Stimulated activated CD4-positive, alpha-beta T cell treated with anti-CD3 and anti-CD28 coated beads, TNF-alpha, amount 100 ng/mL, for 1 hour (primary cell): ENCODE results near the gene OTX2.

Source experiments
- DNase-seq, 3 donors: peaks; one replicate each; pipeline ENCODE4 v3.0.0-alpha.2; 2020; ENCODE audit warnings: low read depth in 3 of 3, low spot score in 1 of 3

OTX2 gene

GRCh38 chr14:56797003-56797568 is 13.2 kb downstream of the OTX2 start:
- no peak for DNase-seq

GRCh38 chr14:56796259-56796658 is 14.0 kb downstream of the OTX2 start:
- DNase-seq, result no peak

- no peak for DNase-seq
Observed at GRCh38 chr14:56795284-56795622, 15.0 kb downstream of the OTX2 start.

- no peak for DNase-seq
Observed at GRCh38 chr14:56794557-56795283, 15.6 kb downstream of the OTX2 start.

- DNase-seq, result no peak
Observed at GRCh38 chr14:56794088-56794556, 16.2 kb downstream of the OTX2 start.

- DNase-seq, result no peak
Observed at GRCh38 chr14:56789955-56790354, 20.3 kb downstream of the OTX2 start.

- no peak for DNase-seq
Observed at GRCh38 chr14:56787530-56787929, 22.7 kb downstream of the OTX2 start.

- DNase-seq, result no peak
Observed at GRCh38 chr14:56782711-56783110, 27.6 kb downstream of the OTX2 start.

GRCh38 chr14:56774503-56774902 is 35.8 kb downstream of the OTX2 start:
- DNase-seq, result no peak

GRCh38 chr14:56770512-56770911 is 39.8 kb downstream of the OTX2 start:
- DNase-seq, result no peak

- DNase-seq, result no peak
Observed at GRCh38 chr14:56760164-56760914, 49.9 kb downstream of the OTX2 start.

- no peak for DNase-seq
Observed at GRCh38 chr14:56759633-56760032, 50.6 kb downstream of the OTX2 start.

GRCh38 chr14:56759094-56759493 is 51.2 kb downstream of the OTX2 start:
- DNase-seq, result no peak

- DNase-seq, result no peak
Observed at GRCh38 chr14:56754921-56755320, 55.4 kb downstream of the OTX2 start.

GRCh38 chr14:56753396-56753795 is 56.9 kb downstream of the OTX2 start:
- no peak for DNase-seq

GRCh38 chr14:56752428-56752827 is 57.9 kb downstream of the OTX2 start:
- DNase-seq, result no peak

- DNase-seq, result no peak
Observed at GRCh38 chr14:56751471-56751870, 58.8 kb downstream of the OTX2 start.
